Measurements from ENCODE around the gene COL8A2. TPM values are rescaled to one million over a fixed set of nuclear protein-coding genes. Genes with fewer than 3 reads are reported as not detected.
A peak's percentile ranks its signal among the peaks of the same experiment; 100 is the strongest.

Gene COL8A2
- 1 to 10 TPM; 1.3 to 2.0 TPM for total RNA-seq
- 4.2 TPM for polyA plus RNA-seq (ENCODE audit: insufficient read depth, low read depth, low replicate concordance)
- long read RNA-seq, donor 1, full-length matches to known transcripts = 3 of 3 reads
- long read RNA-seq, donor 1, partial matches to known transcripts = 0 of 3 reads
- long read RNA-seq, donor 1, other reads (novel, unspliced or antisense) = 0 of 3 reads
- long read RNA-seq, donor 2, full-length matches to known transcripts = 2 of 2 reads
- long read RNA-seq, donor 2, partial matches to known transcripts = 0 of 2 reads
- long read RNA-seq, donor 2, other reads (novel, unspliced or antisense) = 0 of 2 reads

DNA sequence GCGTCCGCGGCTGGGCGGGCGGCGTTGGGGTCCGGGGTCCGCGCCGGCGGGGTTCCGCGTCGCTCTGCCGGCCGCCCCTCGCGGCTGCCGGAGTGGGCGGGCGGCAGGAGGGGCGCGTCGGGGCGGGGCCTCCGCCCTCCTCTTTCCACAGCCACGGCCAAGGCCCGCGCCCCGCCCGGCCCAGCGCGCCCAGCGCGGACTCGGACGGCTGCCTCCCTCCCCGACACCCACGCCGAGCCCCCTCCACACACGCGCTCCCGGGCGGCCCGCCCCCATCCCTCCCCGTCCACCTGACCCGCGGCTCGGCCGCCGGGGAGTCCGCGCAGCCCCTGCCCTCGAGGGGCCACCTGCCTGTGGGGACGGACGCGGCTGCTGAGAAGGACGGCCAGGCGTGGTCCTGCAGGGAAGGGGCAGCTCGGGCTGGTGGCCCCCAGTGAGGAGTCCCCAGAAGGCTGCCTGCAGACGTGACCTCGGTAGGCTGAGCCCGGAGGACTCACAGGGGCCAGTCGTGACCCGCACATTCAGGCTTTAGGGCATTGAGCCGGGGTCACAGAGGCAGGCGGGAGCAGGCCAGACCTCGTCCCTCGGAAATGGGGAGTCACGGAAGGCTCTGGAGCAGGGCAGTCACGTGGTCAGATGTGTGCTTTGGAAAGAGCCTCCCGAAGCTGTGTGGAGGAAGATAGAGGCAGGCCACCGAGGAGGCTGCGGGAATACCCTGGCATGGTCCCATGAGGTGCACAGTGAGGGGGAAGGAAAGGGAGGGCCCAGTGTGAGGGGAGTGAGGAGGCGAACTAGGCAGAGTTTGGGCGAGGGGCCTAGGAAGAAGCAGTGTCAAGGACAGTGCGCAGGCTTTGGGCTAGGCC lies at the start of gene COL8A2:
TSS of gene COL8A2 (minus strand) at position 94 of the 863 bp plus-strand sequence. CDS start 24,980 bp downstream, outside the sequence.
- intact Hi-C loops (cut with DNase I; ENCODE audit: low total_unique reads) = no loop called here
- H3K36me3 ChIP-seq (ENCODE audit: low read depth, missing control alignments) = no peaks in the 10 kb centered on the region
- H3K27ac ChIP-seq = no peak within 1 kb of the TSS
- H3K4me3 ChIP-seq = peak within 1 kb of the TSS; percentile 16 to 56
- H3K4me1 ChIP-seq = peaks cover 4% of the 10 kb centered on the region
- DNase-seq = peak; percentile 35
- H3K9me3 ChIP-seq = no peaks in the 10 kb centered on the region
- H3K27me3 ChIP-seq = no peaks in the 10 kb centered on the region
- WGBS, 2 donors = 4 to 15% methylated on average over 10 to 51 of the region's 77 CpGs
- TF ChIP-seq POLR2A (IDR thresholded peaks at IDR 0.05) (no peak), CTCF (IDR thresholded peaks at IDR 0.05) (no peak)

GRCh38 chr1:36174713-36175112 lies 49.7 kb upstream of the COL8A2 start:
- no peaks in the 10 kb centered on the region for H3K36me3 ChIP-seq (ENCODE audit: low read depth, missing control alignments)
- TF ChIP-seq POLR2A (IDR thresholded peaks at IDR 0.05) (no peak), CTCF (IDR thresholded peaks at IDR 0.05) (no peak)
- peaks cover 10% of the 10 kb centered on the region for H3K4me1 ChIP-seq
- intact Hi-C loops (cut with DNase I; ENCODE audit: low total_unique reads) = no loop called here
- no peaks in the 10 kb centered on the region for H3K27me3 ChIP-seq
- no peak overlapping the region for H3K4me3 ChIP-seq
- WGBS, 2 donors = 72 to 75% methylated on average over 8 to 11 of the region's 11 CpGs
- H3K9me3 ChIP-seq = no peaks in the 10 kb centered on the region
- no peak for DNase-seq
- H3K27ac ChIP-seq = no peak overlapping the region

GRCh38 chr1:36172983-36173382 lies 48.0 kb upstream of the COL8A2 start:
- no peak overlapping the region for H3K27ac ChIP-seq
- H3K27me3 ChIP-seq = no peaks in the 10 kb centered on the region
- WGBS, 2 donors = 79 to 84% methylated on average over 2 of the region's 2 CpGs
- no peak overlapping the region for H3K4me3 ChIP-seq
- no peak for TF ChIP-seq CTCF (IDR thresholded peaks at IDR 0.05)
- no peak for TF ChIP-seq POLR2A (IDR thresholded peaks at IDR 0.05)
- no peaks in the 10 kb centered on the region for H3K36me3 ChIP-seq (ENCODE audit: low read depth, missing control alignments)
- no peak for DNase-seq
- intact Hi-C loops (cut with DNase I; ENCODE audit: low total_unique reads) = no loop called here
- H3K4me1 ChIP-seq = peaks cover 10% of the 10 kb centered on the region
- no peaks in the 10 kb centered on the region for H3K9me3 ChIP-seq

DNA sequence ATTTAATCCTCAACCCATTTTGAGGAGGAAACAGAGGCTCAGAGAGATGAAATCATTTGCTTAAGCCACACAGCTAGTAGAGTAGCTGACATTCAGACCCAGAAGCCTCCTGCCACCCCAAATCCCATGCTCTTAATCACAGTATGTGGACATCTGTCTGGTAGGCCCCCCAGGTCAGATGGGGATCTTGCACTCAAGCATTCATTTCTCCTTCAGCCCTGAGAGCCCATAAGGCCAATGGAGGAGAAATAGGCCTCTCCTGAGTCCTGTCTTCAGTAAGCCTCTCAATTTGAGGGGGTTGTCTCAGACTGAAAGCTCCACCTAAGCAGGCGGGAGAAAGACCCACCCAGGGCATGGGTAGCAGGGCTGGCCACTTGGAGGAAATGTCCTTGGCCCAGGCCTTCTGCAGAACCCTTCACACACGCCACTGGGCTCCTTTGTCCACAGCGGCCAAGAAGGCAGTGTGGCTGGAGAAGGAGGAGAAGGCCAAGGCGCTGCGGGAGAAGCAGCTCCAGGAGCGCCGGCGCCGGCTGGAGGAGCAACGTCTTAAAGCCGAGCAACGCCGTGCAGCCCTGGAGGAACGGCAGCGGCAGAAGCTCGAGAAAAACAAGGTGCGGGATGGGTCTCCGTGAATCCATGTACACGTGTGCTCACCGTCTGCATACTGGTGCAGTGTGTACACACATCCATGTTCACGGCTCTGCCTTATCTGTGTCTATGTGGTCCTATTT lies 47.2 kb upstream of the COL8A2 start:
- Histone ChIP-seq H3K27ac (no peak overlapping the region), H3K27me3 (no peaks in the 10 kb centered on the region), H3K4me1 (peaks cover 10% of the 10 kb centered on the region), H3K36me3 (ENCODE audit: low read depth, missing control alignments) (no peaks in the 10 kb centered on the region), H3K4me3 (no peak overlapping the region), H3K9me3 (no peaks in the 10 kb centered on the region)
- TF ChIP-seq POLR2A (IDR thresholded peaks at IDR 0.05) (no peak), CTCF (IDR thresholded peaks at IDR 0.05) (no peak)
- WGBS, 2 donors = 94% methylated on average over 21 of the region's 21 CpGs
- DNase-seq = no peak
- intact Hi-C loops (cut with DNase I; ENCODE audit: low total_unique reads) = no loop called here

Measured in testis (tissue), 5 donors.